ENCODE results near the gene WDR55.
"Not testable (repeated sequence)": the region's sequence is repeated elsewhere in the genome, so short reads cannot be mapped to it uniquely, and the experiment has no call there.

WDR55 gene

GRCh38 chr5:140713562-140714094, 48.9 kb downstream of the WDR55 start:
- no peak for DNase-seq

GRCh38 chr5:140716238-140716637, 51.5 kb downstream of the WDR55 start:
- DNase-seq: not testable (repeated sequence)

- no peak for DNase-seq
Observed at GRCh38 chr5:140718266-140718592, 53.5 kb downstream of the WDR55 start.

- not testable (repeated sequence) for DNase-seq
Observed at GRCh38 chr5:140720738-140721137, 56.0 kb downstream of the WDR55 start.

GRCh38 chr5:140721395-140721794, 56.7 kb downstream of the WDR55 start:
- not testable (repeated sequence) for DNase-seq
